Measurements from ENCODE around the gene NCKAP5.

The NCKAP5 gene

DNA sequence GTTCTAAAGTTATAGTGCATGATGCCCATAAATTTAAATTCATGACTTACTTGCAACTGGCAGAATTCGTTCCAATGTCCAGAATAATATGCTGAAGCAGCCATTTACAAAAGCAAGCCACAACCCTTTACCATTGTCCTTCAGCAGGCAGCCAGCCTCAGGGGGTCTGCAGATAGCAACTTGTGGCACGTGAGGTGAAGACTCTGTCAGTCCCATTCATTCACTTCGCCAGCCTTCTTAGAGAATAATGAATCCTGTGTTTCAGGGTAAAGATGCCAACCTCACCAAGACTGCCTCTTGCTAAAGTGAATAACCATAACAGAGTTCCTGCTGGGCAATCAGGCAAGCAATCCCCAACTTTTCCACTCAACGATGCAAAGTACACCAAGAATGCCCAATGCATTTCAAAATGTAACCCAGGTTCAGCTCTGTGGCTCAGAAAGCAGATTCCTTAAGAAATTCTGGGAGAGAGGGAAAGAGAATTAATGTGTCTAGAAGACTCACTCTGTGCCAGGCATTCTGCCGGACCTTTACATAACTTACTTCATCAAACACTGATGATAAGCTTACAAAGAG lies 315.4 kb downstream of the NCKAP5 start:
- Histone ChIP-seq H3K9ac (ENCODE audit: low read length) (no peak overlapping the region), H3K14ac (ENCODE audit: low read length in 2 of 2) (no peak overlapping the region), H4K8ac (ENCODE audit: low read length) (no peak overlapping the region), H2AFZ (ENCODE audit: low read depth, low read length) (no peak overlapping the region), H3K27ac (ENCODE audit: low read length, poor library complexity, severe bottlenecking) (no peak overlapping the region), H3K23ac (ENCODE audit: low read length in 2 of 2) (no peak overlapping the region), H3K36me3 (ENCODE audit: control insufficient read depth in 1 of 2, insufficient read depth in 2 of 2, low read depth in 1 of 2, low read length in 2 of 2) (no peaks in the 10 kb centered on the region), H4K91ac (ENCODE audit: low read length) (no peak overlapping the region), H3K18ac (ENCODE audit: low read depth in 1 of 2, low read length in 2 of 2) (no peak overlapping the region), H3K79me1 (replicated peaks; ENCODE audit: low read length, poor library complexity, severe bottlenecking) (peaks cover 12% of the 10 kb centered on the region), H3K4me1 (ENCODE audit: control insufficient read depth, insufficient read depth, low read depth, low read length) (no peaks in the 10 kb centered on the region), H2BK15ac (ENCODE audit: low read depth, poor library complexity, severe bottlenecking) (no peak overlapping the region), H2BK5ac (ENCODE audit: low read depth, low read length, poor library complexity, severe bottlenecking) (no peak overlapping the region), H3K4ac (ENCODE audit: low read depth in 1 of 2, low read length in 2 of 2) (no peak overlapping the region), H3K27me3 (ENCODE audit: control insufficient read depth in 1 of 2, insufficient read depth in 1 of 2, low read length in 2 of 2) (no peaks in the 10 kb centered on the region), H3K9me3 (ENCODE audit: control insufficient read depth, low read length) (no peaks in the 10 kb centered on the region), H3K4me3 (ENCODE audit: insufficient read depth in 1 of 2, low read depth in 1 of 2, low read length in 2 of 2) (no peak overlapping the region), H2BK120ac (ENCODE audit: low read depth, low read length) (no peak overlapping the region), H2AK5ac (ENCODE audit: low read length, severe bottlenecking) (no peak overlapping the region), H3K4me2 (ENCODE audit: low read length, poor library complexity, severe bottlenecking) (no peak overlapping the region), H2BK12ac (ENCODE audit: low read length in 2 of 2) (no peak overlapping the region)
- no peak for DNase-seq
- 70% methylated on average over 4 of the region's 5 CpGs for WGBS

DNA sequence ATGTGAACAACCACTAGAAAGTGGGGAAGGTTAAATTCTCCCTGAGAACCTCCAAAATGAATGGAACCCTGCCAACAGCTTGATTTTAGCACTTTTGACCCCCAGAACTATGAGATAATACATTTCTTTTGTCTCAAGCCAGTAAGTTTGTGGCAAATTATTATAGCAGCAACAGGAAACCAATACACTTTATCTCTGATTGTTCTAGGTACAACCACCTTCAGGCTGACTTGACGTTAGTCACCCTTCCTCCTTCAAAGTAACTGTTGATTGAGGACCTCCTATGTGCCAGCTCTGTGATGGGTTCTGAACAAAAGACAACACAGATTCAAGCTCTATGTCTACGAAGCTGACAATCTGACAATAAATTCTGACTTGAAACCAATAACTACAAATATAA lies 318.9 kb downstream of the NCKAP5 start:
- Histone ChIP-seq H3K79me1 (replicated peaks; ENCODE audit: low read length, poor library complexity, severe bottlenecking) (peaks cover 12% of the 10 kb centered on the region), H3K27me3 (ENCODE audit: control insufficient read depth in 1 of 2, insufficient read depth in 1 of 2, low read length in 2 of 2) (no peaks in the 10 kb centered on the region), H3K23ac (ENCODE audit: low read length in 2 of 2) (no peak overlapping the region), H3K9me3 (ENCODE audit: control insufficient read depth, low read length) (no peaks in the 10 kb centered on the region), H2BK12ac (ENCODE audit: low read length in 2 of 2) (no peak overlapping the region), H3K4me3 (ENCODE audit: insufficient read depth in 1 of 2, low read depth in 1 of 2, low read length in 2 of 2) (no peak overlapping the region), H3K36me3 (ENCODE audit: control insufficient read depth in 1 of 2, insufficient read depth in 2 of 2, low read depth in 1 of 2, low read length in 2 of 2) (no peaks in the 10 kb centered on the region), H3K18ac (ENCODE audit: low read depth in 1 of 2, low read length in 2 of 2) (no peak overlapping the region), H3K9ac (ENCODE audit: low read length) (no peak overlapping the region), H2BK15ac (ENCODE audit: low read depth, poor library complexity, severe bottlenecking) (no peak overlapping the region), H3K27ac (ENCODE audit: low read length, poor library complexity, severe bottlenecking) (no peak overlapping the region), H2AK5ac (ENCODE audit: low read length, severe bottlenecking) (no peak overlapping the region), H2BK5ac (ENCODE audit: low read depth, low read length, poor library complexity, severe bottlenecking) (no peak overlapping the region), H3K4me2 (ENCODE audit: low read length, poor library complexity, severe bottlenecking) (no peak overlapping the region), H4K8ac (ENCODE audit: low read length) (no peak overlapping the region), H2AFZ (ENCODE audit: low read depth, low read length) (no peak overlapping the region), H3K14ac (ENCODE audit: low read length in 2 of 2) (no peak overlapping the region), H3K4ac (ENCODE audit: low read depth in 1 of 2, low read length in 2 of 2) (no peak overlapping the region), H2BK120ac (ENCODE audit: low read depth, low read length) (no peak overlapping the region), H3K4me1 (ENCODE audit: control insufficient read depth, insufficient read depth, low read depth, low read length) (no peaks in the 10 kb centered on the region), H4K91ac (ENCODE audit: low read length) (no peak overlapping the region)
- DNase-seq, result no peak
- WGBS, result 85% methylated on average over 2 of the region's 2 CpGs

DNA sequence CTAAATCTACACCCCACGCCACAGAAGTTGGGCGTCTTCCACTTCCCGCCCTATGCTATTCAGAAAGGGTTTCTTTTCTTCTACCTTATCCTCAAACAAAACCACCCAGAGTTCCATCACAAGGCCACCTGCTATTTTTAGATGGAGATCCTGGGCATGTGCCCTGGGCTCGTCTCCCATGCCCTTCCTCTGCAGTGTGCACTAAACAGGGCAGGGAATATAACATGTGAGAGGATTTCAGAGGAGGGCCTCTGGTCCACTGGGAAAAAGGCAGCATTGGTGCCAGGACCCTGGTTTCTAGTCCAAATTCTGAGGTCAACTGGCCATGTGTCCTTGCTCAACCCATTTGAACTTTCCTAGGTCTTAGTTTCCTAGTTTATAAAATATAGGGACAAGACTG lies 320.0 kb downstream of the NCKAP5 start:
- Histone ChIP-seq H3K4me1 (ENCODE audit: control insufficient read depth, insufficient read depth, low read depth, low read length) (no peaks in the 10 kb centered on the region), H2AFZ (ENCODE audit: low read depth, low read length) (no peak overlapping the region), H2AK5ac (ENCODE audit: low read length, severe bottlenecking) (no peak overlapping the region), H2BK12ac (ENCODE audit: low read length in 2 of 2) (no peak overlapping the region), H2BK5ac (ENCODE audit: low read depth, low read length, poor library complexity, severe bottlenecking) (no peak overlapping the region), H2BK15ac (ENCODE audit: low read depth, poor library complexity, severe bottlenecking) (no peak overlapping the region), H3K23ac (ENCODE audit: low read length in 2 of 2) (no peak overlapping the region), H3K27ac (ENCODE audit: low read length, poor library complexity, severe bottlenecking) (no peak overlapping the region), H2BK120ac (ENCODE audit: low read depth, low read length) (no peak overlapping the region), H3K27me3 (ENCODE audit: control insufficient read depth in 1 of 2, insufficient read depth in 1 of 2, low read length in 2 of 2) (no peaks in the 10 kb centered on the region), H4K91ac (ENCODE audit: low read length) (no peak overlapping the region), H3K9me3 (ENCODE audit: control insufficient read depth, low read length) (no peaks in the 10 kb centered on the region), H3K79me1 (replicated peaks; ENCODE audit: low read length, poor library complexity, severe bottlenecking) (peaks cover 7% of the 10 kb centered on the region), H3K18ac (ENCODE audit: low read depth in 1 of 2, low read length in 2 of 2) (no peak overlapping the region), H3K14ac (ENCODE audit: low read length in 2 of 2) (no peak overlapping the region), H3K9ac (ENCODE audit: low read length) (no peak overlapping the region), H3K36me3 (ENCODE audit: control insufficient read depth in 1 of 2, insufficient read depth in 2 of 2, low read depth in 1 of 2, low read length in 2 of 2) (no peaks in the 10 kb centered on the region), H3K4me2 (ENCODE audit: low read length, poor library complexity, severe bottlenecking) (no peak overlapping the region), H3K4me3 (ENCODE audit: insufficient read depth in 1 of 2, low read depth in 1 of 2, low read length in 2 of 2) (no peak overlapping the region), H3K4ac (ENCODE audit: low read depth in 1 of 2, low read length in 2 of 2) (no peak overlapping the region), H4K8ac (ENCODE audit: low read length) (no peak overlapping the region)
- no peak for DNase-seq
- WGBS, result 82% methylated on average over 4 of the region's 4 CpGs

- no peaks in the 10 kb centered on the region for H3K27me3 ChIP-seq (ENCODE audit: control insufficient read depth in 1 of 2, insufficient read depth in 1 of 2, low read length in 2 of 2)
- no peaks in the 10 kb centered on the region for H3K9me3 ChIP-seq (ENCODE audit: control insufficient read depth, low read length)
- no peak overlapping the region for H2BK15ac ChIP-seq (ENCODE audit: low read depth, poor library complexity, severe bottlenecking)
- H2BK12ac ChIP-seq (ENCODE audit: low read length in 2 of 2), result no peak overlapping the region
- no peak overlapping the region for H2BK5ac ChIP-seq (ENCODE audit: low read depth, low read length, poor library complexity, severe bottlenecking)
- H3K79me1 ChIP-seq (replicated peaks; ENCODE audit: low read length, poor library complexity, severe bottlenecking), result peaks cover 7% of the 10 kb centered on the region
- H3K4me2 ChIP-seq (ENCODE audit: low read length, poor library complexity, severe bottlenecking), result no peak overlapping the region
- no peak overlapping the region for H3K9ac ChIP-seq (ENCODE audit: low read length)
- no peak overlapping the region for H4K8ac ChIP-seq (ENCODE audit: low read length)
- no peak overlapping the region for H3K4me3 ChIP-seq (ENCODE audit: insufficient read depth in 1 of 2, low read depth in 1 of 2, low read length in 2 of 2)
- no peak for DNase-seq
- no peak overlapping the region for H3K23ac ChIP-seq (ENCODE audit: low read length in 2 of 2)
- H2BK120ac ChIP-seq (ENCODE audit: low read depth, low read length), result no peak overlapping the region
- no peak overlapping the region for H3K4ac ChIP-seq (ENCODE audit: low read depth in 1 of 2, low read length in 2 of 2)
- H2AK5ac ChIP-seq (ENCODE audit: low read length, severe bottlenecking), result no peak overlapping the region
- H3K36me3 ChIP-seq (ENCODE audit: control insufficient read depth in 1 of 2, insufficient read depth in 2 of 2, low read depth in 1 of 2, low read length in 2 of 2), result no peaks in the 10 kb centered on the region
- no peak overlapping the region for H3K27ac ChIP-seq (ENCODE audit: low read length, poor library complexity, severe bottlenecking)
- H4K91ac ChIP-seq (ENCODE audit: low read length), result no peak overlapping the region
- no peak overlapping the region for H2AFZ ChIP-seq (ENCODE audit: low read depth, low read length)
- no peak overlapping the region for H3K14ac ChIP-seq (ENCODE audit: low read length in 2 of 2)
- no peaks in the 10 kb centered on the region for H3K4me1 ChIP-seq (ENCODE audit: control insufficient read depth, insufficient read depth, low read depth, low read length)
- H3K18ac ChIP-seq (ENCODE audit: low read depth in 1 of 2, low read length in 2 of 2), result no peak overlapping the region
- 61% methylated on average over 1 of the region's 2 CpGs for WGBS
Measured at GRCh38 chr2:133247631-133248030, 320.6 kb downstream of the NCKAP5 start.
